ENCODE results near the gene CR2. TPM values are rescaled to one million over a fixed set of nuclear protein-coding genes. Genes with fewer than 3 reads are reported as not detected.
"Not testable (repeated sequence)": the region's sequence is repeated elsewhere in the genome, so short reads cannot be mapped to it uniquely, and the experiment has no call there.

Gene CR2
- total and polyA plus RNA-seq, 5 donors = not detected

GRCh38 chr1:207423560-207424292 lies 30.4 kb upstream of the CR2 start:
- WGBS = 33% methylated on average over 28 of the region's 28 CpGs
- Histone ChIP-seq H3K4me1 (ENCODE audit: control insufficient read depth, insufficient read depth, low read length) (no peaks in the 10 kb centered on the region), H3K27me3 (ENCODE audit: control insufficient read depth, insufficient read depth) (no peaks in the 10 kb centered on the region), H3K4me3 (ENCODE audit: low read length) (no peak overlapping the region), H3K27ac (ENCODE audit: low read length) (no peak overlapping the region), H3K9me3 (ENCODE audit: control insufficient read depth, low read length) (peaks cover 3% of the 10 kb centered on the region)
- intact Hi-C loops (cut with DNase I) = no loop called here
- DNase-seq = no peak
- no peak for ATAC-seq

DNA sequence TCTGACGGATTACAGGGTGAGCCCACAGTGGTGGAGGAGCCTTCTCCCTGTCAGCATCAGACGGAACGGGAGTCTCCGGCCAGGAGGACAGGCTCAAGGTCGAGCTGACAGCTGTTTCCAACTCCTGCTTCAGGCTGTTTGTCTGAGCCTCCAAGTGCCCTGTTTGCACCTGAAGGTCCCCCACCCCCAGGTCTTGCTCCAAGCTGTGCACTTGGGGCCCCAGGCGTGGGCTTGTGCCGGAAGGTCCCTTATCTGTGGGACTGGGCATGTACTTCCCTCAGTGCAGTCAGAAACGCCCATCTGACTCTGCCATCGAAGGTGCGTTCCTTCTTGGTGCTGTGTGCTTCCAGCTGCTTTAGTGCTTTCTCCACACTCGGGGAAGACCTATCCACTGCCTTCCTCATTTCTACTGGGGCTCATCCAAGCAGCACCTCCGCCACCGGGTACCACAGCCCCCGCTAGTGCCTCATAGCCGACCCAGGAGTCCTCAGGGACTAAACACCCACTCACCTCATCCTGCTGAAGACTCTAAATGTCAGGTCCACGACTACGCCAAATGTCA lies 29.5 kb upstream of the CR2 start:
- Histone ChIP-seq H3K4me3 (ENCODE audit: low read length) (no peak overlapping the region), H3K27me3 (ENCODE audit: control insufficient read depth, insufficient read depth) (no peaks in the 10 kb centered on the region), H3K9me3 (ENCODE audit: control insufficient read depth, low read length) (no peaks in the 10 kb centered on the region), H3K27ac (ENCODE audit: low read length) (no peak overlapping the region), H3K4me1 (ENCODE audit: control insufficient read depth, insufficient read depth, low read length) (no peaks in the 10 kb centered on the region)
- no peak for ATAC-seq
- intact Hi-C loops (cut with DNase I) = no loop called here
- DNase-seq = no peak
- WGBS = 64% methylated on average over 17 of the region's 17 CpGs

- Histone ChIP-seq H3K9me3 (ENCODE audit: control insufficient read depth, low read length) (no peaks in the 10 kb centered on the region), H3K4me1 (ENCODE audit: control insufficient read depth, insufficient read depth, low read length) (no peaks in the 10 kb centered on the region), H3K4me3 (ENCODE audit: low read length) (no peak overlapping the region), H3K27ac (ENCODE audit: low read length) (no peak overlapping the region), H3K27me3 (ENCODE audit: control insufficient read depth, insufficient read depth) (no peaks in the 10 kb centered on the region)
- intact Hi-C loops (cut with DNase I) = no loop called here
- ATAC-seq (no peak), DNase-seq (no peak)
- 88% methylated on average over 1 of the region's 1 CpG for WGBS
Measured at GRCh38 chr1:207427832-207428585, 26.1 kb upstream of the CR2 start.

DNA sequence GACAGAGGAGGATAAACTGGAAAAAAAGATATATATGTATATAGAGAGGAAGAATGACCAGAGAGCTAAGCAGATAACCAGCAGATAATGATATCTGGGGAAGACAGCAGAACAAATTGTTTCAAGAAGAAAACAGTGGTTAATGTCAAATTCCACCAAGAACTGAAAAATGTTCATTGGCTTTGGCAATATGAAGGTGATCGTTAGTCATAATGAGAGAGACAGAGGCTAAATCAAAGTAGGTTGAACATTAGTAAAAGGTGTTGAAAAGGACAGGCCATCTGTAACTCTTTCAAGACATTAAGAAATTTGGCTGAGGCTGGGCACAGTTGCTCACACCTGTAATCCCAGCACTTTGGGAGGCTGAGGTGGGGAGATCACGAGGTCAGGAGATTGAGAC lies 25.3 kb upstream of the CR2 start:
- ATAC-seq (no peak), DNase-seq (no peak)
- intact Hi-C loops (cut with DNase I) = no loop called here
- Histone ChIP-seq H3K4me1 (ENCODE audit: control insufficient read depth, insufficient read depth, low read length) (no peaks in the 10 kb centered on the region), H3K9me3 (ENCODE audit: control insufficient read depth, low read length) (no peaks in the 10 kb centered on the region), H3K27me3 (ENCODE audit: control insufficient read depth, insufficient read depth) (no peaks in the 10 kb centered on the region), H3K4me3 (ENCODE audit: low read length) (no peak overlapping the region), H3K27ac (ENCODE audit: low read length) (no peak overlapping the region)
- WGBS = 83% methylated on average over 2 of the region's 2 CpGs

GRCh38 chr1:207429963-207430362 lies 24.2 kb upstream of the CR2 start:
- intact Hi-C loops (cut with DNase I) = no loop called here

GRCh38 chr1:207430602-207431001 lies 23.5 kb upstream of the CR2 start:
- Histone ChIP-seq H3K4me1 (ENCODE audit: control insufficient read depth, insufficient read depth, low read length) (no peaks in the 10 kb centered on the region), H3K27me3 (ENCODE audit: control insufficient read depth, insufficient read depth) (no peaks in the 10 kb centered on the region), H3K27ac (ENCODE audit: low read length) (no peak overlapping the region), H3K9me3 (ENCODE audit: control insufficient read depth, low read length) (no peaks in the 10 kb centered on the region), H3K4me3 (ENCODE audit: low read length) (no peak overlapping the region)
- ATAC-seq (no peak), DNase-seq (no peak)
- intact Hi-C loops (cut with DNase I) = no loop called here
- WGBS = 65% methylated on average over 1 of the region's 1 CpG

More at GRCh38 chr1:207429963-207430362, 24.2 kb upstream of the CR2 start:
- no peak for ATAC-seq
- Histone ChIP-seq H3K4me3 (ENCODE audit: low read length) (no peak overlapping the region), H3K4me1 (ENCODE audit: control insufficient read depth, insufficient read depth, low read length) (no peaks in the 10 kb centered on the region), H3K27me3 (ENCODE audit: control insufficient read depth, insufficient read depth) (no peaks in the 10 kb centered on the region), H3K9me3 (ENCODE audit: control insufficient read depth, low read length) (no peaks in the 10 kb centered on the region), H3K27ac (ENCODE audit: low read length) (no peak overlapping the region)
- WGBS = 50% methylated on average over 2 of the region's 2 CpGs
- DNase-seq = no peak

- 97% methylated on average over 2 of the region's 2 CpGs for WGBS
- ATAC-seq (no peak), DNase-seq (no peak)
Measured at GRCh38 chr1:207431508-207431907, 22.6 kb upstream of the CR2 start.

GRCh38 chr1:207433435-207433834 lies 20.7 kb upstream of the CR2 start:
- ATAC-seq (no peak), DNase-seq (no peak)
- Histone ChIP-seq H3K9me3 (ENCODE audit: control insufficient read depth, low read length) (no peaks in the 10 kb centered on the region), H3K4me3 (ENCODE audit: low read length) (no peak overlapping the region), H3K27ac (ENCODE audit: low read length) (no peak overlapping the region), H3K4me1 (ENCODE audit: control insufficient read depth, insufficient read depth, low read length) (no peaks in the 10 kb centered on the region), H3K27me3 (ENCODE audit: control insufficient read depth, insufficient read depth) (no peaks in the 10 kb centered on the region)
- WGBS = 85% methylated on average over 3 of the region's 3 CpGs
- intact Hi-C loops (cut with DNase I) = no loop called here

More at GRCh38 chr1:207431508-207431907, 22.6 kb upstream of the CR2 start:
- no peaks in the 10 kb centered on the region for H3K4me1 ChIP-seq (ENCODE audit: control insufficient read depth, insufficient read depth, low read length)
- no peaks in the 10 kb centered on the region for H3K27me3 ChIP-seq (ENCODE audit: control insufficient read depth, insufficient read depth)
- H3K9me3 ChIP-seq (ENCODE audit: control insufficient read depth, low read length) = no peaks in the 10 kb centered on the region
- H3K4me3 ChIP-seq (ENCODE audit: low read length) = no peak overlapping the region
- intact Hi-C loops (cut with DNase I) = no loop called here
- H3K27ac ChIP-seq (ENCODE audit: low read length) = no peak overlapping the region

GRCh38 chr1:207436746-207437145 lies 17.4 kb upstream of the CR2 start:
- H3K4me3 ChIP-seq (ENCODE audit: low read length); H3K27me3 ChIP-seq (ENCODE audit: control insufficient read depth, insufficient read depth); intact Hi-C loops (cut with DNase I); ATAC-seq; H3K9me3 ChIP-seq (ENCODE audit: control insufficient read depth, low read length); H3K27ac ChIP-seq (ENCODE audit: low read length); DNase-seq; H3K4me1 ChIP-seq (ENCODE audit: control insufficient read depth, insufficient read depth, low read length): not testable (repeated sequence)
- WGBS = 89% methylated on average over 3 of the region's 3 CpGs

- ATAC-seq (no peak), DNase-seq (no peak)
- Histone ChIP-seq H3K4me1 (ENCODE audit: control insufficient read depth, insufficient read depth, low read length) (no peaks in the 10 kb centered on the region), H3K27ac (ENCODE audit: low read length) (no peak overlapping the region), H3K9me3 (ENCODE audit: control insufficient read depth, low read length) (no peaks in the 10 kb centered on the region), H3K27me3 (ENCODE audit: control insufficient read depth, insufficient read depth) (no peaks in the 10 kb centered on the region), H3K4me3 (ENCODE audit: low read length) (no peak overlapping the region)
- 88% methylated on average over 2 of the region's 2 CpGs for WGBS
- intact Hi-C loops (cut with DNase I) = no loop called here
Measured at GRCh38 chr1:207440626-207441025, 13.5 kb upstream of the CR2 start.

DNA sequence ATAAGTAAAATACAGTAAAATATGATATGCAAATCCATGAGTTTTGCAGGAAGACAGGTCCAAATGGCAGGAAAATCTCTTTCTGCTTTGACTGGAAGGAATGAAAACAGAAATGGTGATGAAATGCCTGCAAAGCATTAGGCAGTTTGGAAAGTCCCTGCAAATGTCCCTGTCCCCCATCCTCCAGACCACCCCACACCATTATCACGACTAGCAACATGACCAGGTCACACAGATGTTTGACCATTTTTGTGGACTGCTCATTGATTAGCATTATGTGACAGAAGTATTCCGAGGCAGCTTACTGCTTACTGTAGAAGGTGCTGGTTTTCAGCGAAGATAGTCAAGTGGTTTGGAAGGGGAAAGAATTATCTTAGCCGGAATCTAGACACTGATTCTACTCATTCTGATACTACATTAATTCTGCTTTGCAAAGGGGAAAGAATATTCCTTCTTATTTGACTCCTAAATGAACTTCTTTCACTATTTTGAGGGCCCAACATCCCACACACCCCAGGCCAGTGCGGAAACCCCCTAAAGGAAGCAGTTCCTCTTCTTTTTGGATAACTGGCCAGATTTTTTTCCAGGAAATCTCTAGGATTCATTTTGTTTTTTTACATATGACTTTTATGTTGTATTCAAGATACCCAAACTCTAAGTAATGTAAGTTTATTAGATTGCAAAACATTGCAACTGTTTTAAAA lies 9.5 kb upstream of the CR2 start:
- Histone ChIP-seq H3K27ac (ENCODE audit: low read length) (no peak overlapping the region), H3K9me3 (ENCODE audit: control insufficient read depth, low read length) (no peaks in the 10 kb centered on the region), H3K4me1 (ENCODE audit: control insufficient read depth, insufficient read depth, low read length) (no peaks in the 10 kb centered on the region), H3K4me3 (ENCODE audit: low read length) (no peak overlapping the region), H3K27me3 (ENCODE audit: control insufficient read depth, insufficient read depth) (no peaks in the 10 kb centered on the region)
- WGBS = 70% methylated on average over 5 of the region's 5 CpGs
- intact Hi-C loops (cut with DNase I) = no loop called here
- DNase-seq = no peak
- no peak for ATAC-seq

All from right cardiac atrium (tissue), 5 donors.